OCI-LY1 (cell line): ENCODE data around the gene NOD2.

Source experiments
- H2AFZ ChIP-seq: fragments of 200-600 bp; sonication (generic), shearing (Covaris generic); 2 replicates; pipeline ENCODE4 v1.6.0; 2014; ENCODE audit warnings: antibody characterized with exemption, mild to moderate bottlenecking, low read length
- H3F3A ChIP-seq: fragments of 200-600 bp; sonication (generic), shearing (Covaris generic); 2 replicates; pipeline ENCODE4 v1.6.0; 2014; ENCODE audit warnings: mild to moderate bottlenecking, antibody characterized with exemption, low read length, moderate library complexity; ENCODE audit not compliant: insufficient read depth
- H3K27ac ChIP-seq: fragments of 200-600 bp; sonication (generic); 2 replicates; pipeline ENCODE4 v1.5.1; 2014; ENCODE audit warnings: low read length, mixed run types, mild to moderate bottlenecking, low read depth; ENCODE audit not compliant: poor library complexity, severe bottlenecking
- H3K27me3 ChIP-seq: fragments of 200-600 bp; sonication (generic); 2 replicates; pipeline ENCODE4 v1.6.0; 2014; ENCODE audit warnings: antibody characterized with exemption, mild to moderate bottlenecking, low read length, moderate library complexity; ENCODE audit not compliant: insufficient read depth
- H3K36me3 ChIP-seq: fragments of 200-600 bp; sonication (generic); 2 replicates; pipeline ENCODE4 v1.6.1; 2014; ENCODE audit warnings: mild to moderate bottlenecking, antibody characterized with exemption, low read length, moderate library complexity, mixed read lengths; ENCODE audit not compliant: insufficient read depth
- H3K4me1 ChIP-seq: fragments of 200-600 bp; sonication (generic); 2 replicates; pipeline ENCODE4 v1.5.1; 2014; ENCODE audit warnings: mild to moderate bottlenecking, low read length, moderate library complexity; ENCODE audit not compliant: insufficient read depth, severe bottlenecking
- H3K4me2 ChIP-seq: fragments of 200-600 bp; sonication (generic), shearing (Covaris generic); 2 replicates; pipeline ENCODE4 v1.6.1; 2014; ENCODE audit warnings: low read length
- H3K4me3 ChIP-seq: fragments of 200-600 bp; sonication (generic); 2 replicates; pipeline ENCODE4 v1.5.1; 2014; ENCODE audit warnings: low read length, low read depth, mild to moderate bottlenecking, mixed read lengths; ENCODE audit not compliant: poor library complexity, severe bottlenecking
- H3K79me2 ChIP-seq: fragments of 200-600 bp; shearing (Covaris generic); 2 replicates; pipeline ENCODE4 v1.6.1; 2016; ENCODE audit warnings: mixed run types, low read length, mixed read lengths; ENCODE audit not compliant: insufficient read depth
- H3K9ac ChIP-seq: fragments of 200-600 bp; sonication (generic), shearing (Covaris generic); 2 replicates; pipeline ENCODE4 v1.6.1; 2014; ENCODE audit warnings: mild to moderate bottlenecking, low read length, mixed read lengths
- H3K9me2 ChIP-seq: fragments of 200-600 bp; sonication (generic), shearing (Covaris generic); 2 replicates; pipeline ENCODE4 v1.6.1; 2014; ENCODE audit warnings: low read depth, mild to moderate bottlenecking, low read length, mixed read lengths
- H3K9me3 ChIP-seq: fragments of 200-600 bp; shearing (Covaris generic); 2 replicates; pipeline ENCODE4 v1.6.1; 2014; ENCODE audit warnings: low read length, mixed read lengths
- H4K20me1 ChIP-seq: fragments of 200-600 bp; sonication (generic), shearing (Covaris generic); 2 replicates; pipeline ENCODE4 v1.6.0; 2016; ENCODE audit warnings: mild to moderate bottlenecking, low read length; ENCODE audit not compliant: insufficient read depth
- EZH2 ChIP-seq: fragments of 200-600 bp; sonication (generic), shearing (Covaris generic); IDR thresholded peaks from 2 replicates; pipeline ENCODE4 v1.8.0; 2017; ENCODE audit warnings: borderline replicate concordance, mixed run types, mild to moderate bottlenecking, antibody characterized with exemption, low read length, moderate library complexity, mixed read lengths
- TF ChIP-seq, protein P1 (sequence below): fragments of 200-600 bp; sonication (generic), shearing (Covaris generic); IDR thresholded peaks from 2 replicates; pipeline ENCODE4 v1.5.1; 2017; ENCODE audit warnings: mild to moderate bottlenecking, antibody characterized with exemption, low read length, moderate library complexity, mixed read lengths

The NOD2 gene

DNA sequence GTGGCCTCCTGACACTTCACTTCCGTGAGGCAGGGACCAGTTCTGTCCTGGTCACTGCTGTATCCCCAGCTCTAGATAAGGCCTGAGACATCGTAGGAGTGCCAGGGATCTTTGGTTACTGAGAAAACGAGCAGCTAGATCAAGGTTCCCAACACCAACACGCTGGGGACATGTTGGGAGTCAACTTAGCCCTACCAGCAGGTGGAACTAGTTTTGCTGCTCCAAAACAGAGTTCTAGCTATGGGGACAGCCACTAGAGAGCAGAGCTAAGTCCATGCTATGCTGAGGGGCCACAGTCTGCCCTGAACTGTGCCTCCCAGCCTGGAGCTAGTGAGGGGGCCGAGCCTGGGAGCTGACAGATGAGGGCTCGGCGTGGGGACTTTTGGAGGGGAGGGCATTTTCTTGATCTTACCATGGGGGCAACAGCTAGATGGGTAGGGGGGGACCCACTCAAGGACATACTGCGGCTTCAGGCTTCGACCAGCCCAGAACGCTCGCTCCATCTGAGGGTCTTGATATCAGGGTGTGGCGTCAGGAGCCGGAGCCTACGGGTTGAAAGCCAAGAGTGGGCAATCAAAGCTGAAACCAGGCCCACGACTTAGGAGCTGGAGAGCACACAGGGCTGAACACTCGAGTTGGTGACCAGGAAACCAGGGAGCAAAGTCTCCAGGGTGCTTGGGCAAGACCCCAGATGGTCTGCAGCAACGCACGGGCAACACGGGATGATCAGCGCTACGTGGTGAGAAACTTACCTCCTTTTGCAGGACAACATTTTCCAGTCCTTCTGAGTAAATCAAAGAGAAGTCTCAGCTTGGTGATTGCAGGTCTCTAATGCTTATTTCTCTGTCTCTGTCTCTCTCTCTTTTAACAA lies 25.7 kb upstream of the NOD2 start:
- Histone ChIP-seq H3K4me1 (peaks cover 3% of the 10 kb centered on the region), H2AFZ (no peak overlapping the region), H3K9me3 (peaks cover 9% of the 10 kb centered on the region), H3K9me2 (no peaks in the 10 kb centered on the region), H3K9ac (no peak overlapping the region), H3F3A (0 out of 2 replicates have a peak, but pooled peaks cover 2% of the 10 kb centered on the region), H3K79me2 (no peaks in the 10 kb centered on the region), H3K4me2 (no peak overlapping the region), H3K4me3 (no peak overlapping the region), H3K27me3 (0 out of 2 replicates have a peak, but pooled peaks cover 3% of the 10 kb centered on the region), H4K20me1 (no peaks in the 10 kb centered on the region), H3K27ac (no peak overlapping the region), H3K36me3 (peaks cover 9% of the 10 kb centered on the region)
- TF ChIP-seq, protein P1, sequence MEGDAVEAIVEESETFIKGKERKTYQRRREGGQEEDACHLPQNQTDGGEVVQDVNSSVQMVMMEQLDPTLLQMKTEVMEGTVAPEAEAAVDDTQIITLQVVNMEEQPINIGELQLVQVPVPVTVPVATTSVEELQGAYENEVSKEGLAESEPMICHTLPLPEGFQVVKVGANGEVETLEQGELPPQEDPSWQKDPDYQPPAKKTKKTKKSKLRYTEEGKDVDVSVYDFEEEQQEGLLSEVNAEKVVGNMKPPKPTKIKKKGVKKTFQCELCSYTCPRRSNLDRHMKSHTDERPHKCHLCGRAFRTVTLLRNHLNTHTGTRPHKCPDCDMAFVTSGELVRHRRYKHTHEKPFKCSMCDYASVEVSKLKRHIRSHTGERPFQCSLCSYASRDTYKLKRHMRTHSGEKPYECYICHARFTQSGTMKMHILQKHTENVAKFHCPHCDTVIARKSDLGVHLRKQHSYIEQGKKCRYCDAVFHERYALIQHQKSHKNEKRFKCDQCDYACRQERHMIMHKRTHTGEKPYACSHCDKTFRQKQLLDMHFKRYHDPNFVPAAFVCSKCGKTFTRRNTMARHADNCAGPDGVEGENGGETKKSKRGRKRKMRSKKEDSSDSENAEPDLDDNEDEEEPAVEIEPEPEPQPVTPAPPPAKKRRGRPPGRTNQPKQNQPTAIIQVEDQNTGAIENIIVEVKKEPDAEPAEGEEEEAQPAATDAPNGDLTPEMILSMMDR, result peak; percentile 23; the same call in 1 of the 2 replicates
- no peak for TF ChIP-seq EZH2

DNA sequence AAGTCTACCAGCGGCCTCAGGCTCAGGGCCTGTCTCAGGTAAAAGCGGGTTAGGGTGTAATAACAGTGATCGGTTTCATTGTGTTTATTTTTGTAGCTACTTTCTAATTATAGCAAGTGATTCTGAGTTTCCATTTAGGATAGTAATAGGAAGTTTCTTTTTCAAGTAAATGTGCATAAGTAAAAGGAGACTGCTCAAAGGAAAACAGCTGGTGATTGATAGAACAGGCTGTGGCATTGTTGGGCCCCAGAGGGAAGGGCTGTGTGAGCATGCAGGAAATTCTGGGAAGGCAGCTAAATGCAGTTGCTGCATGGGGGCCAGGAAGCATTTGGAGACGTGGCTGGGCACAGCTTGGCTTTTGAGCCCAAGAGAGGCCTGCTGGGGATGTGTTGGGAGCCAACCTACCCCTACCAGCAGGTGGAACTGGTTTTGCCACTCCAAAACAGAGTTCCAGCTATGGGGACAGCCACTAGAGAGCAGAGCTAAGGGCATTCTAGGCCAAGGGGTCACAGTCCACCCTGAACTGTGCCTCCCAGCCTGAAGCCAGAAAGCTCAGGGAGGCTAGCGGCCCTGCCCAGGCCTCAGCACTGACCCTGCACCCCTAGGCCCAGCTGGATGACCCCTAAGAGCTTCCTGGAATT lies 24.9 kb upstream of the NOD2 start:
- Histone ChIP-seq H3F3A (0 out of 2 replicates have a peak, but pooled peaks cover 2% of the 10 kb centered on the region), H3K79me2 (no peaks in the 10 kb centered on the region), H3K9me2 (no peaks in the 10 kb centered on the region), H4K20me1 (no peaks in the 10 kb centered on the region), H3K27me3 (0 out of 2 replicates have a peak, but pooled peaks cover 3% of the 10 kb centered on the region), H3K4me3 (no peak overlapping the region), H3K4me1 (peaks cover 3% of the 10 kb centered on the region), H3K36me3 (peaks cover 17% of the 10 kb centered on the region), H3K9ac (no peak overlapping the region), H3K4me2 (no peak overlapping the region), H2AFZ (no peak overlapping the region), H3K27ac (no peak overlapping the region), H3K9me3 (peaks cover 9% of the 10 kb centered on the region)
- TF ChIP-seq, protein P1, result no peak
- TF ChIP-seq EZH2, result no peak

DNA sequence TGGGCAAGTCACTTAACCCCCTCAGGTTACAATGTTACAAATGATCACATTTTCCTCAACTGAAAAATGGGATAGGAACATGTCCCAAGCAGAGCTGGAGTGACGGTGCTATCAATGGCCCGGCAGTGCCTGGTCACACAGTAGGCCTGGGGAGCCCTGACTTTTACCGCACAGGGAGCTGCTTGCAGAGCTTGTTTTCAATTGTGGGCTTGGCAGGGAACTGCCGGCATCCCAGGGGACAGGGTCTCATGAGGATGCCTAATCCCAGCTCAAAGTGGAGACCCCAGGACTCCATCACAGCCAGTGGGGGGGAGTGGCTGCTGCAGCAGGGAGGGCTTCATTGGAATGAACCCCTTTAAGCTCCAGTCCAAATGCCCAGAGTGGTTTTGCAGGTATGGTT lies 23.7 kb upstream of the NOD2 start:
- Histone ChIP-seq H3K9me2 (no peaks in the 10 kb centered on the region), H3K27me3 (0 out of 2 replicates have a peak, but pooled peaks cover 3% of the 10 kb centered on the region), H3K36me3 (peaks cover 26% of the 10 kb centered on the region), H3K79me2 (no peaks in the 10 kb centered on the region), H2AFZ (no peak overlapping the region), H3K4me2 (no peak overlapping the region), H3K27ac (no peak overlapping the region), H3K9me3 (peaks cover 9% of the 10 kb centered on the region), H3K4me1 (peaks cover 3% of the 10 kb centered on the region), H4K20me1 (no peaks in the 10 kb centered on the region), H3K4me3 (no peak overlapping the region), H3F3A (0 out of 2 replicates have a peak, but pooled peaks cover 2% of the 10 kb centered on the region), H3K9ac (no peak overlapping the region)
- no peak for TF ChIP-seq EZH2
- TF ChIP-seq, protein P1, result no peak
